GM19240 (cell line): Measurements from ENCODE around the gene CCDC40.
A peak's percentile ranks its signal among the peaks of the same experiment; 100 is the strongest.

Experiments
- DNase-seq: peaks from one replicate; pipeline ENCODE4 v3.0.0; 2011; ENCODE audit warnings: low spot score; ENCODE audit not compliant: insufficient read length

CCDC40 gene

GRCh38 chr17:80133626-80133970 lies 97.2 kb downstream of the CCDC40 start:
- no peak for DNase-seq

GRCh38 chr17:80137131-80137530 lies 100.7 kb downstream of the CCDC40 start:
- no peak for DNase-seq

- DNase-seq, result no peak
Observed at GRCh38 chr17:80138856-80139426, 102.5 kb downstream of the CCDC40 start.

GRCh38 chr17:80141463-80142165 lies 105.2 kb downstream of the CCDC40 start:
- DNase-seq, result no peak

GRCh38 chr17:80142929-80143328 lies 106.5 kb downstream of the CCDC40 start:
- no peak for DNase-seq

- DNase-seq, result no peak
Observed at GRCh38 chr17:80145076-80146075, 108.9 kb downstream of the CCDC40 start.

- DNase-seq, result no peak
Observed at GRCh38 chr17:80146121-80147034, 109.9 kb downstream of the CCDC40 start.

GRCh38 chr17:80147035-80147822 lies 110.8 kb downstream of the CCDC40 start, which contains the start of gene EIF4A3:
TSS of gene EIF4A3 (minus strand) at chr17:80147128. CDS start at chr17:80146961, 167 bp downstream.
- peak; percentile 89 for DNase-seq
